Sigmoid colon (tissue), 7 donors: ENCODE measurements around the gene UBE2H. TPM values are rescaled to one million over a fixed set of nuclear protein-coding genes. Genes with fewer than 3 reads are reported as not detected.
A peak's percentile ranks its signal among the peaks of the same experiment; 100 is the strongest.
"Not testable (repeated sequence)": the region's sequence is repeated elsewhere in the genome, so short reads cannot be mapped to it uniquely, and the experiment has no call there.

Experiments
- DNase-seq: peaks from one replicate; pipeline ENCODE4 v3.0.0-alpha.2; 2019
- H3K27ac ChIP-seq, 4 donors: fragments of 200-600 bp; sonication (generic); one replicate each; pipeline ENCODE4 v1.5.1; 2016 to 2019; ENCODE audit warnings: mild to moderate bottlenecking in 1 of 4
- H3K27me3 ChIP-seq, 3 donors: fragments of 200-600 bp; sonication (generic); one replicate each; pipeline ENCODE4 v1.5.1; 2019; ENCODE audit warnings: mild to moderate bottlenecking in 1 of 3
- H3K36me3 ChIP-seq, 4 donors: fragments of 200-600 bp; sonication (generic); one replicate each; pipeline ENCODE4 v1.5.1; 2016 to 2019
- H3K4me1 ChIP-seq, 4 donors: fragments of 200-600 bp; sonication (generic); one replicate each; pipeline ENCODE4 v1.5.1; 2017 to 2019
- H3K4me3 ChIP-seq, 4 donors: fragments of 200-600 bp; sonication (generic); one replicate each; pipeline ENCODE4 v1.5.1; 2017 to 2019; ENCODE audit warnings: mild to moderate bottlenecking in 2 of 4, moderate library complexity in 1 of 4
- H3K9me3 ChIP-seq, 4 donors: fragments of 200-600 bp in 3 of 4; sonication (generic) in 3 of 4; one replicate each; pipeline versions ENCODE4 v1.5.1 to v1.6.1; 2013 to 2019
- EP300 ChIP-seq, 4 donors: sonication (generic); formaldehyde crosslinking; IDR thresholded peaks; one replicate each; pipeline ENCODE4 v1.6.1; 2017; ENCODE audit warnings: antibody characterized with exemption in 4 of 4
- POLR2A ChIP-seq, 2 donors: fragments of 450-650 bp; IDR thresholded peaks; one replicate each; pipeline ENCODE4 v1.6.1; 2016; ENCODE audit warnings: antibody characterized with exemption in 2 of 2, mild to moderate bottlenecking in 2 of 2, moderate library complexity in 2 of 2
- POLR2AphosphoS5 ChIP-seq, 4 donors: sonication (generic); formaldehyde crosslinking; IDR thresholded peaks; one replicate each; pipeline ENCODE4 v1.6.1; 2017; ENCODE audit warnings: antibody characterized with exemption in 4 of 4
- WGBS, 2 donors: extraction: QIAGEN DNeasy Blood & Tissue Kit; methylation state at CpG; one replicate each; pipeline ENCODE4 v1.1.7; 2013; 5-methylcytosine and 5-hydroxymethylcytosine counted together
- intact Hi-C: fragments of 100-400 bp; cut with DNase I; formaldehyde crosslinking; loops from one replicate; pipeline ENCODE4 v1.15.1; 2023
- polyA plus RNA-seq, 3 donors: library from polyadenylated mRNA; stranded (reverse); fragments of 200-250 nt; gene quantifications; one replicate each; pipeline ENCODE4 v1.2.3, GENCODE V29; 2013
- total RNA-seq, 4 donors: library from RNA; depleted of rRNA; stranded (reverse); fragments of >200 nt; gene quantifications; one replicate each; pipeline ENCODE4 v1.1.0, GENCODE V29; 2016
- TF ChIP-seq, protein P1 (sequence below), 4 experiments: fragments of 450-650 bp in 3 of 4; fragments of 200-600 bp in 1 of 4; IDR thresholded peaks; one replicate each; pipeline ENCODE4 v1.5.1; 2016 to 2019; ENCODE audit warnings: antibody characterized with exemption in 4 of 4, mild to moderate bottlenecking in 3 of 4, moderate library complexity in 2 of 4
- donor health status: healthy with polysubstance abuse.
- donor health status: Bipolar disorder and iron deficiency.
- donor health status: healthy.

The UBE2H gene
- total and polyA plus RNA-seq, 7 donors = 20.4 to 99.7 (median 68.8) TPM

DNA sequence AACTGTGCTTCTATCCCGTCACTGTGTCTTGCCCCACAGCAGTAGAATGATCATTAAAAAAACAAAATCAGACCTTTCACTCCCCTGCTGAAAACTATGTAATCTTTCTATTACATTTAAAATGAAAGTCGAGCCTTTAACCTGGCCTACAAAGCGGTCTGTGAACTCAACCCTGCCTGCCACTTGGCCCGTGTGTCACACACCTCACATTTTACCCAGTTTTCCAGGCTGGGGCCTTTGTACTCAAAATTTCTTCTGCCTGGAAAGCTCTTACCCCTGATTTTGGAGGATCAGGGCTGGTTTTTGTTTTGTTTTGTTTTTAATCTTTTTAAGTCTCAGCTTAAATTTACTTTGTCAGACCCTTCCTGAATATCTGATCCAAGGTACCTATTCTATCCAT lies 82.1 kb downstream of the UBE2H start:
- Histone ChIP-seq H3K36me3 (peaks cover 0 to 7% (median 0%) of the 10 kb centered on the region in 4 donors), H3K9me3 (no peaks in the 10 kb centered on the region), H3K27me3 (no peaks in the 10 kb centered on the region), H3K27ac (no peak overlapping the region), H3K4me3 (no peak overlapping the region), H3K4me1 (peaks cover 0 to 37% (median 16%) of the 10 kb centered on the region in 4 donors)
- TF ChIP-seq, protein P1, sequence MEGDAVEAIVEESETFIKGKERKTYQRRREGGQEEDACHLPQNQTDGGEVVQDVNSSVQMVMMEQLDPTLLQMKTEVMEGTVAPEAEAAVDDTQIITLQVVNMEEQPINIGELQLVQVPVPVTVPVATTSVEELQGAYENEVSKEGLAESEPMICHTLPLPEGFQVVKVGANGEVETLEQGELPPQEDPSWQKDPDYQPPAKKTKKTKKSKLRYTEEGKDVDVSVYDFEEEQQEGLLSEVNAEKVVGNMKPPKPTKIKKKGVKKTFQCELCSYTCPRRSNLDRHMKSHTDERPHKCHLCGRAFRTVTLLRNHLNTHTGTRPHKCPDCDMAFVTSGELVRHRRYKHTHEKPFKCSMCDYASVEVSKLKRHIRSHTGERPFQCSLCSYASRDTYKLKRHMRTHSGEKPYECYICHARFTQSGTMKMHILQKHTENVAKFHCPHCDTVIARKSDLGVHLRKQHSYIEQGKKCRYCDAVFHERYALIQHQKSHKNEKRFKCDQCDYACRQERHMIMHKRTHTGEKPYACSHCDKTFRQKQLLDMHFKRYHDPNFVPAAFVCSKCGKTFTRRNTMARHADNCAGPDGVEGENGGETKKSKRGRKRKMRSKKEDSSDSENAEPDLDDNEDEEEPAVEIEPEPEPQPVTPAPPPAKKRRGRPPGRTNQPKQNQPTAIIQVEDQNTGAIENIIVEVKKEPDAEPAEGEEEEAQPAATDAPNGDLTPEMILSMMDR (IDR thresholded peaks at IDR 0.05) = no peak
- TF ChIP-seq POLR2AphosphoS5 (IDR thresholded peaks at IDR 0.05) (no peak), POLR2A (IDR thresholded peaks at IDR 0.05) (no peak), EP300 (IDR thresholded peaks at IDR 0.05) (no peak)
- 94 to 96% methylated on average over 4 of the region's 4 CpGs for WGBS, 2 donors
- DNase-seq = no peak
- intact Hi-C loops = no loop called here

DNA sequence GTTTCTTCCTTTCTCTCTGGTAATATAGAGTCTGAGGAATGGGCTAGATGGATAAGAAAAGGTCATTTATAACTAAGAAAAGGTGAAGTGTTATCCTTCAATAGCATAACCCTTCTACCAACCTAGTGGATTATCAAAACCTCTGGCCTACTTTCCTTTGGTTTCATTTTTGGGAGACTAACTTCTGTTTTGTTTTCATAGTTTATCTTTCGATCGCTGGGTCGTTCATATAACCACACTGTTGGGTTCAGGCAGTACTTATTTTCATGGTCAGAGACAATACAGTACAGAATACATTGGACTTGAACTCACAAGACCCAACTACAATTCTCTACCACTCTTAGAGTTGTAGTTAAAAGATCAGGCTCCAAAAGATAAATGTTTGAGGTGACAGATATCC lies 86.5 kb downstream of the UBE2H start:
- intact Hi-C loops = no loop called here
- TF ChIP-seq EP300 (IDR thresholded peaks at IDR 0.05) (no peak), POLR2A (IDR thresholded peaks at IDR 0.05) (no peak), POLR2AphosphoS5 (IDR thresholded peaks at IDR 0.05) (no peak)
- TF ChIP-seq, protein P1 (IDR thresholded peaks at IDR 0.05) = no peak
- Histone ChIP-seq H3K27ac (peak overlapping the region in 3 of 4 donors; percentile 69 to 76 (median 75)), H3K27me3 (no peaks in the 10 kb centered on the region), H3K4me3 (no peak overlapping the region), H3K36me3 (peaks cover 0 to 6% (median 0%) of the 10 kb centered on the region in 4 donors), H3K4me1 (peaks cover 0 to 68% (median 57%) of the 10 kb centered on the region in 4 donors), H3K9me3 (no peaks in the 10 kb centered on the region)
- 46 to 69% methylated on average over 3 of the region's 3 CpGs for WGBS, 2 donors
- no peak for DNase-seq

DNA sequence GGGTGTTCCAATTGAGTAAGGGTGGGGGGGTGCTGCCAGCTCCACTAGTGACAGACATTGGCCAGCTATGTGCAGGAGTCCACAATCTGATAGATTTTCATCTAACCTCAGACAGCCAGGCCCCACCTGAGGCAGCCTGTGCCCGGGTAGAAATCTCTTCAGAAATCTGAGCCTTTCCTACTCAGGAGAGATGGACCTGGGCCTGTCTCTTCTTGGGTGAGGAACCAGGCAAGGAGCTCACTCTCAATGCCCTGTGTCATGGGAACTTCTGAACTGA lies 86.9 kb downstream of the UBE2H start:
- Histone ChIP-seq H3K27ac (peak overlapping the region in 3 of 4 donors; percentile 69 to 76 (median 75)), H3K9me3 (no peaks in the 10 kb centered on the region), H3K4me1 (peaks cover 0 to 72% (median 61%) of the 10 kb centered on the region in 4 donors), H3K36me3 (peaks cover 0 to 2% (median 0%) of the 10 kb centered on the region in 4 donors), H3K27me3 (no peaks in the 10 kb centered on the region), H3K4me3 (no peak overlapping the region)
- no peak for DNase-seq
- 79 to 95% methylated on average over 1 of the region's 1 CpG for WGBS, 2 donors
- intact Hi-C loops = no loop called here
- no peak for TF ChIP-seq EP300 (IDR thresholded peaks at IDR 0.05)
- no peak for TF ChIP-seq POLR2A (IDR thresholded peaks at IDR 0.05)
- TF ChIP-seq, protein P1 (IDR thresholded peaks at IDR 0.05) = no peak
- no peak for TF ChIP-seq POLR2AphosphoS5 (IDR thresholded peaks at IDR 0.05)

DNA sequence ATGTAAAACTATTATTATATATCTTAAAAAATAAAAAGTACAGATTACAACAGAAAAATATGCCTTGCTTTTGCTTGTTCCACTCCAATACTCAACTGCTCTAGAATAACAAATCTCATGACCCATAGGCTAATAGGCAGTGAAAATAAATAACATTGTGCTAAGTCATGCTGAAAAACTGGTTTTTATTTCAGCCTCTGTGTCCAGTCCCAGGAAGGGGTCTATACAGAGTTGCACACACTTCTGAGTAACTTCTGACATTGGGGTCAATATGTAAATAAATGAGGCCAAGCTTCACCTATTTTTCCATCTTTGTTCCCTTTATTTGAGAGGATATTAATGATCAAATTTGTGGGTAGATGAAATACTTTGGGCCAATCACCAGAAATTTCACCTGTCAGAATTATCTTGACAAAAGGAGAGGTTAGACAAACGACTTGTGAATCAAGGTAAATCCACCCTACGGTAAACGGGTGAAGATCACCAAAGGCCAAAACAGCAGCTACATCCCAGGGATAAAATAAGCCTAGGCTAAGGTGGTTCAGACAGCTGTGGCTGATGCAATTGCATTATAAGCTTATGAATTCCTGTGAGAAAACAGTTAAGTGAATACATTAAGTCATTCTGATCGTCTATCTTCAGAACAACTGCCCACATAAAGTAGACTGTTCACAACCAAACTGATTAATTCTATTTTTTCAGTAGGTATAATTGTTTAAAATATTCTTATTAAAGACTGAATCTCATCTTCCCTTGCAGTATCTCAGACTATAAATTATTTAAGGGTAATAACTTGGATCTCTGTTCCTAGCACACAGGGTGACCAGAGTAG lies 87.5 kb downstream of the UBE2H start:
- Histone ChIP-seq H3K9me3 (no peaks in the 10 kb centered on the region), H3K27me3 (no peaks in the 10 kb centered on the region), H3K36me3 (no peaks in the 10 kb centered on the region), H3K4me3 (no peak overlapping the region), H3K27ac (peak overlapping the region; percentile 28 to 76 (median 72)), H3K4me1 (peaks cover 0 to 76% (median 65%) of the 10 kb centered on the region in 4 donors)
- DNase-seq = no peak
- TF ChIP-seq POLR2A (IDR thresholded peaks at IDR 0.05) = no peak
- TF ChIP-seq, protein P1 (IDR thresholded peaks at IDR 0.05) = no peak
- TF ChIP-seq EP300 (IDR thresholded peaks at IDR 0.05) = no peak
- TF ChIP-seq POLR2AphosphoS5 (IDR thresholded peaks at IDR 0.05) = no peak
- intact Hi-C loops = no loop called here
- WGBS, 2 donors = 83 to 90% methylated on average over 4 of the region's 4 CpGs

DNA sequence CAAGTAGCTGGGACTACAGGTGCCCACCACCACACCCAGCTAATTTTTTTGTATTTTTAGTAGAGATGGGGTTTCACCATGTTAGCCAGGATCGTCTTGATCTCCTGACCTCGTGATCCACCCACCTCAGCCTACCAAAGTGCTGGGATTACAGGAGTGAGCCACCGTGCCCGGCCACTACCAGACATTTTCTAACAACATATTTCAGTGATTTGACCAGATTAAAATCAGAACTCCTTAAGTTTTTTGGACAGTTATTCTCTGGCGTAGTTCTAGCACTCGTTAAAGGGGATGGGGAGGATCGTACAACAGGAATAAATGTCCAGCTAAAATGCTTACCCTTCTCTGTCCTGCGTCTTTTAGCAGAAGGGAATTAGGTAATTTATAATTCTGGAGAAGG lies 88.1 kb downstream of the UBE2H start:
- 97% methylated on average over 8 of the region's 8 CpGs for WGBS, 2 donors
- Histone ChIP-seq H3K4me1 (peaks cover 0 to 79% (median 71%) of the 10 kb centered on the region in 4 donors), H3K27ac (peak overlapping the region; percentile 28 to 76 (median 72))
- H3K36me3 ChIP-seq, H3K9me3 ChIP-seq, H3K4me3 ChIP-seq, DNase-seq, H3K27me3 ChIP-seq, intact Hi-C loops: not testable (repeated sequence)
